Measurements from ENCODE around the gene VWA5B2.

The VWA5B2 gene

GRCh38 chr3:184234671-184235380 is 5.4 kb downstream of the VWA5B2 start:
- DNase-seq (ENCODE audit: low read depth), result no peak
- no peak for TF ChIP-seq CTCF (IDR thresholded peaks at IDR 0.05; ENCODE audit: low read depth, low read length, missing control alignments)
- no peak overlapping the region for H3K4me3 ChIP-seq (ENCODE audit: low read depth, low read length)
- in situ Hi-C loops (cut with HindIII; ENCODE audit: low sequenced_read_pairs), result loop anchor here (25.0 kb wide), 1 partner anchor 348 kb away; the partner anchor contains the start of gene PARL

GRCh38 chr3:184235381-184236032 is 6.1 kb downstream of the VWA5B2 start:
- DNase-seq (ENCODE audit: low read depth), result no peak
- no peak for TF ChIP-seq CTCF (IDR thresholded peaks at IDR 0.05; ENCODE audit: low read depth, low read length, missing control alignments)
- in situ Hi-C loops (cut with HindIII; ENCODE audit: low sequenced_read_pairs), result loop anchor here (25.0 kb wide), 1 partner anchor 348 kb away; the partner anchor contains the start of gene PARL
- H3K4me3 ChIP-seq (ENCODE audit: low read depth, low read length), result no peak overlapping the region

GRCh38 chr3:184236033-184236410 is 6.6 kb downstream of the VWA5B2 start:
- no peak overlapping the region for H3K4me3 ChIP-seq (ENCODE audit: low read depth, low read length)
- DNase-seq (ENCODE audit: low read depth), result no peak
- in situ Hi-C loops (cut with HindIII; ENCODE audit: low sequenced_read_pairs), result loop anchor here (25.0 kb wide), 1 partner anchor 349 kb away; the partner anchor contains the start of gene PARL
- TF ChIP-seq CTCF (IDR thresholded peaks at IDR 0.05; ENCODE audit: low read depth, low read length, missing control alignments), result no peak

GRCh38 chr3:184236636-184237035 is 7.3 kb downstream of the VWA5B2 start:
- H3K4me3 ChIP-seq (ENCODE audit: low read depth, low read length), result no peak overlapping the region
- TF ChIP-seq CTCF (IDR thresholded peaks at IDR 0.05; ENCODE audit: low read depth, low read length, missing control alignments), result no peak
- in situ Hi-C loops (cut with HindIII; ENCODE audit: low sequenced_read_pairs), result loop anchor here (25.0 kb wide), 1 partner anchor 349 kb away; the partner anchor contains the start of gene PARL
- no peak for DNase-seq (ENCODE audit: low read depth)

GRCh38 chr3:184237211-184237610 is 7.8 kb downstream of the VWA5B2 start:
- TF ChIP-seq CTCF (IDR thresholded peaks at IDR 0.05; ENCODE audit: low read depth, low read length, missing control alignments), result no peak
- in situ Hi-C loops (cut with HindIII; ENCODE audit: low sequenced_read_pairs), result loop anchor here (25.0 kb wide), 1 partner anchor 350 kb away; the partner anchor contains the start of gene PARL
- DNase-seq (ENCODE audit: low read depth), result no peak
- H3K4me3 ChIP-seq (ENCODE audit: low read depth, low read length), result no peak overlapping the region

GRCh38 chr3:184237807-184238206 is 8.4 kb downstream of the VWA5B2 start:
- in situ Hi-C loops (cut with HindIII; ENCODE audit: low sequenced_read_pairs), result loop anchor here (25.0 kb wide), 1 partner anchor 351 kb away; the partner anchor contains the start of gene PARL
- no peak for TF ChIP-seq CTCF (IDR thresholded peaks at IDR 0.05; ENCODE audit: low read depth, low read length, missing control alignments)
- H3K4me3 ChIP-seq (ENCODE audit: low read depth, low read length), result no peak overlapping the region
- no peak for DNase-seq (ENCODE audit: low read depth)

Measured in astrocyte of the cerebellum (primary cell).